CD4-positive, alpha-beta T cell treated with Interleukin-2 at 100 ng/mL for 4 hours (primary cell): ENCODE results near the gene SNRPA1.

Experiments used
- DNase-seq: peaks from one replicate; pipeline ENCODE4 v3.0.0-alpha.2; 2020; ENCODE audit warnings: low spot score

Gene SNRPA1

GRCh38 chr15:101258238-101259144, 36.6 kb downstream of the SNRPA1 start:
- peak; percentile 71 for DNase-seq

- peak; percentile 24 for DNase-seq
Measured at GRCh38 chr15:101256757-101257156, 38.3 kb downstream of the SNRPA1 start.

- DNase-seq = no peak
Measured at GRCh38 chr15:101255615-101256241, 39.3 kb downstream of the SNRPA1 start.

DNA sequence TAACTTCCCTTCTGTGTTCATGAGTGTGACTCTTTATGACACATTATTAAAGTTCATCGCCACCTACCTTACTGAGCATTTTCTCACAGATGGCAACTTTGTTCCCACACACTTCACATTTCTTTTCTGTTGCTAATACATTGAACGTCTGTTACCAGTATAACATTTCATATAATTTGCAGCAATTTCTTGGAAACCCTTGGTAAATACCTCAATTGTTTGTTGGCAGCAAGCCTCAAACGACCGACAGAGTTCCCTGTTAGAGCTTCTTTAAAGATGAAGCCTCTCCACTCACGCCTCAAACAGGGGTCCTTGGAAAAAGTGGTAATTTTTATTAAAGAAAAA, 40.0 kb downstream of the SNRPA1 start:
- no peak for DNase-seq

- DNase-seq = no peak
Measured at GRCh38 chr15:101254157-101255050, 40.6 kb downstream of the SNRPA1 start.

DNA sequence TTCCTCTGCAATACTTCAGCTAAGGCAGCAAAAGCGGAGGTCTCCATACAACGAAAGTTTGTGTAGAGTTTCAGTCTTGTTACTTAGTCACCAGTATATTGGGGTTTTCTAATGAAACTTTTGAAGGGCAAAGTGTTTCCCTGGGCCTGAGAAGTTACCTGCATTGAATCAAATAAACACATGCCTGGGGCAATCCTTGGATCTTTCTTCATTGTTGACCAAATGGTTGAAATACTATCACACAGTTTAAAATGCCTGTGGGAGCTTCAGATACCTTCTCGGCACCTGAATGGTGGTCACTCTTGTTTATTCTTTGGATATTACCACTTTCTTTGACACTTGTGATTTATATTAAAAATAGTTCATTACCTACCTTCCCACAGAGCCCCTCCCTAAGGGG, 42.2 kb downstream of the SNRPA1 start:
- no peak for DNase-seq

DNA sequence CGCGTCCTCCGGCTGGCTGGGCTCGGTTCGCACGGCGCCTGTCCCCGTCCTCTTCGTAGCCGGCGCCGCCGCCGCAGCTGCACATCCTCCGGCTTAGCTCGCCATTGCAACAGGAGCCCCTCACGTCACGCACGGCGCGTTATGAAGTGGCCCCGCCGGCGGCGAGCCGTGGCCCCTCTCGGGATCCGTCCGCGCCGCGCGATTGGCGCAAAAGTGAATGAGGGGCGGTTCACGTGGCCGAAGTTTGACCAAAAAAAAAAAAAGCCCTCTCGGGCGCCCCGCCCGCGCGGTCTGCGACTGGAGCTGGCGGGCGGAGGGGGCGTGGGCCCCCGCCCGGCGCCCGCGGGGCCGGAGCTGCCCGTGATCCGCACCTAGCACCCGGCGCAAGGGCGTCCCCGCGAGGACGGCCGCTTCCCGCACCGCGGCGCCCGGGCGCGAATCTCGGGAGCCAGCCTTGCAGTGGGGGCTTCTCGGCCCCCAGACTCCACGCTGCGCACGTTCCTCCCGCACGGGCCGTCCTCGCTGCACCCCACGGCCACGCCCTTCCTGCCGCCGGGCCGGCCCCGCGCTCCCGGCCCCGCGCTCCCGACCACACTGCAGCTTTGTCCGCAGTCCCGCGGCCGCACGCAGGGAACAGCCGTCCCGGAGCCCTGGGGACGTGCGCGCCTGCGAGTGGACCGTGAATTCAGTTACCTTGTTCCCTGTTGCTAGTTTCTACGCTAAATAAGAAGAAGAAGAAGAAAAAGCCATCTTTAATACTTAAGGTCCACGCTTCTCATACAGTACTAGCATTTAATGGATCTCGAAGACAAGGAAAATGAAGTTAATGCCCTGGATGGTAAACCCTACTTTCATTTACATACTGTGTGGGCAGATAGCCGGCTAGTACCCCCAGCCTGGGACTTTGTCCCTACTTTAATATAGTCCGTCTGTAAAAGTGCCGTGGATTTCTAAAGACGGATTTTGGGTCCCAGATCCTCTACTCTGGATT, 42.9 kb downstream of the SNRPA1 start, which contains the start of gene CHSY1:
CHSY1 (minus strand) TSS at position 219 of the 991 bp plus-strand sequence. CDS start 592 bp downstream, outside the sequence.
- DNase-seq = peak; percentile 88

DNA sequence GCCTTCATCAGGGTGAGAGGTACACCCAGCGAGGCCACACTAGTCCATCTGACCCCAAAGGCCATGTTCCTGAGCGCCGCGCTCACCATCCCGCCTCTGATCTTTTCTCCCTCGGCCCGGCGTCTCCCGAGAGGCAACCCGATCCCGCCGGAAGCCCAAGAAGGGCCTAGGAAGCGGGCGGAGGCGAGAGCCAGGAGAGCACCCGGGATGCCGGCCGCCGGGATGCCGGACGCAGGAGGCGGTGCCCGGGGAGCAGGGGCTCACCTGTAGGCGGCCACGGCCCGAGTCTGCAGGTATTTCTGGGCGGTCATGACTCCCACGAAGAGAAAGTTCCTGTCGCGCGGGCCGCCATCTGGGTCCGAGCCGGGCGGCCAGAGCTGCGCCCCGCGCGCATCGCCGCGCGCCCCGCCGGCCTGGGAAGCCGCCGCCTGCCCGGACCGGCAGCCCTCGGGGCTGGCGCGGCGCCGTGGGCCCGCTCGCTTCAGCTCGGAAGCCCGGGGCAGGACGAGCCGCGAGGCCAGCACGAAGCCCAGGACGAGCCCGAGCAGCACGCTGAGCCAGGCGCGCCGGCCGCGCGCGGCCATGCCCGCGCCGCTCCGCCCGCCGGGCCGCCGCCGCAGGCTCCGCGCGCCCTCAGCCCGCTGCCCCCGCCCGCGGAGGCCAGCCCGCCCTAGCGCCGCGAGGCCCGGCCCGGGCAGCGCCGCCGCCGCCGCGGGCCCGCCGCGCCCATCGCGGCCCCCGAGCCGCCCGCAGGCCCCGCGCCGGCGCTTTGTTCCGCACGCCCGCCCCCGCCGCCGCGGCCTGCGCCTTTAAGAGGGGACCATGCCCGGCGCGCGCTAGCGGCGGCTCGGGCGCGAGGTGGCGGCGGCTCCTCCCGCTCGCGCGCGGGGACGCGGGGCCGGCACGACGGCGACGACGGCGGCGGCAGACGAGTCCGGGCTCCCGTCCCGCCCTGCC, 43.9 kb downstream of the SNRPA1 start:
- no peak for DNase-seq

GRCh38 chr15:101250341-101250831, 44.7 kb downstream of the SNRPA1 start:
- DNase-seq = no peak

DNA sequence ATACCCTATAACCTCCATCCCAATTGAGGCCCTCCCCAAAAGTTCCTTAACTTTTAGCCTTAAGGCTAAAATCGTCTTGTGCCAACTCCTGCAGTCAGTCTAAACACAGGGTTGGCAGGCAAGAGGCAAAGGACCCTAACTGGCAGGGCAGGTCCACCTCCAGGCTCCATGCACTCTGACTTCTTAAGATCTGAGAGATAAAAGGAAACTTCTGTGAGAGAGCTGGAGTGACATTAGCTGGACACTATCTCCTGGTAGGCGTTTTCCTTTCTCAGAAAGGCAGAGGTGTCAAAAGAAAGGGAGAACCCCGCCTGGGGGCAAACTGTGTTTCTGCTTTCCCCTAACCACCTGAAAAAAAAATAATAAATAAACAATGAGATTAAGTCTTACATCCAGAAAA, 46.8 kb downstream of the SNRPA1 start:
- DNase-seq = no peak

GRCh38 chr15:101246824-101247745, 48.0 kb downstream of the SNRPA1 start:
- no peak for DNase-seq

- DNase-seq = no peak
Measured at GRCh38 chr15:101246391-101246790, 48.7 kb downstream of the SNRPA1 start.

DNA sequence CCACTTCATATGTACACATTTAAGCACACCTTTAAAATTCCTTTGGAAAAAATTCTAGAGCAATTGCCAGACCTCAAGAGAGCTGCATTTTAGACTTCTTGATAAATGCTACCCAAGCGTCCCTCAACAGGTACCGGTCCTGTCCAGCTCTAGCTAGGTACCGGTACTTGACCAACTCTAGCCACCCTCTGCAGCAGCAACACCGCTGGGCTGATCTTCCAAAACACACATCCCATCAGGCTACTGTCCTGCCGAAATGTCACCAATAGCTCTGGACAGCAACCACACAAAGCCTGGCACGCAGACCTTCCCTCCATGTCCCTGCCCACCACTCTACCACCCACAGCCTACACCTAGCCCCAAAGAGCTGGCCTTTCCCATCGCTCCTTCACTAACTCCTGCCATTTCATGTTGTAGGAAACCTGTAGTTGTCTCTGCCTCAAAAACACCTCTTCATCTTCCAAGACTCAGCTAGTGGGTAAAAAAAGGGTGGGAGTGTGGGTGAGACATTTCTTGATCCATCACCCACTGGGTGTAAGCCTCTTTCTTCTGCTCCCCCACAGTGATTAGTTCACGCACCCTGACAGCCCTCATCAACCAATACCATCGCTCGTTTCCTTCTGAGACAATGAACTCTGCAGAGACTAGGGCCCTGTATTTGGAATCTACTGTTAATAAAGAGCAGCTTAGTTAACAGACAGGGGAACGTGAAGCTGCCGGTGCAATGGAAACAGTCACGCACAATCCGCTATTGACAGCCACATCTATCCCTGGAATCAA, 50.0 kb downstream of the SNRPA1 start:
- DNase-seq = no peak

DNA sequence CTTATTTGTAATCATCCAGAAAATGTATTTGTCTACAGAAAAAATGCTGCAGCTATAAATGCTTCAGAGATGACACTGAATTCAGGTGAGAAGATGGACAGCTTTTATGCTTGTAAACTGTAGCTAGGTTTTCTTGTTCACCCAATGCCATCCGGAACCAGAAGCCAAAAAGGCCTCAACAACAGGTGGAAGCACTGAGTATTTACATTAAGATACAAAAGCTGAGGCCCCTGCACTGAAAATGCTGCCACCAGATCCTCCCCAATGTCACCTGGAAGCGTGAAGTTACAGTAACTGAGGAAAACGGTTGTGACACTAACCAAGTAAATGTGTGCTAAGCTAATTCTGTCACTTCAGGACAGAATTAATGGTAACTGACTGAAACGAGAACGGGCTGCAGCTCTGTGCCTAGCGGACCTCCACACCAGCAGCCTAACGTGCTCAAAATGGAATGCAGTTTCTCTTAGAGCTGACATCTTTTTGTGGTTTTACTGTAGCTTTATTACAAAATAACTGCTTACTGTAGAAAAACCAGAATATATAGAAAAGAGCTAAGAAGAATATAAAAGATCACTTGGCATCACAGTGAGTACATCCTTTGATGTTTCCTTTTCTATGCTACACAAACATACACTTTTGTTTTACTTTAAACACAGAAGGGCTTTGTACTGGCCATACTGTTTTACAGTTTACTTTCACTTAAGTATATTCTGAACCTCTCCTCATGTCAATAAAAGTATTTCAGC, 50.8 kb downstream of the SNRPA1 start:
- DNase-seq = no peak

GRCh38 chr15:101243420-101243819, 51.6 kb downstream of the SNRPA1 start:
- DNase-seq = no peak

DNA sequence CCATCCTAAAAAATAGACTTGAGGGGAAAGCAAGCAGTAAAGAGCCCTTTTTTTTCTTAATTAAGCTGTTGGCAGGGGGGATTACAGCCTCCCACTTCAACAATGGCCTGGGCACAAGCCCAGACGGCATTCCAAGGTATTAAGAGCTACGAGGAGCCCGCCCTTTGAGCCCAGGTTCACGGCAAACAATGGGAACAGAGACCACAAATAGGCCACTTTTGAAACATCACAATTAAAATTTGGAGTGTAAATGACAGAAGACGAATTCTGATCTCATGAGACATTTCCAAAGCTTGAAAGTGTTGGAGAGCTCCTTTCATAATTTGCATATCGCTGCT, 52.1 kb downstream of the SNRPA1 start:
- no peak for DNase-seq
